K562 (cell line): ENCODE data around the gene INPP5K. TPM values are rescaled to one million over a fixed set of nuclear protein-coding genes. Genes with fewer than 3 reads are reported as not detected.

Experiments
- ATAC-seq: fragments of 200-7000 bp; cut with Tn5 transposase; 3 replicates; pipeline ENCODE4 v1.9.1; 2020; ENCODE audit warnings: moderate library complexity
- BruUV-seq: library from RNA; stranded (reverse); fragments of 400-500 nt; replicated peaks from 2 replicates; lab custom pipeline; 2021; lab: Mats Ljungman, UMichigan
- CTCF ChIA-PET: fragments of 300-600 bp; formaldehyde crosslinking; extraction: SDS; loops from one replicate; lab custom pipeline; 2021; ENCODE audit warnings: low intra/inter-chr PET ratio; lab: Yijun Ruan, JAX
- POLR2A ChIA-PET: fragments of 300-600, 350-650 bp; sonication (Branson Sonifier 250); formaldehyde crosslinking; extraction: SDS; loops from one replicate; lab custom pipeline; 2021; ENCODE audit warnings: antibody characterized with exemption, inconsistent platforms; lab: Yijun Ruan, JAX
- DNase-seq, 4 experiments: peaks; one replicate each; pipeline versions ENCODE4 v3.0.0 to v3.0.0-alpha.2; 2011 to 2018; ENCODE audit warnings: low spot score in 3 of 4, mixed read lengths in 3 of 4; ENCODE audit errors: extremely low read depth in 1 of 4
- FAIRE-seq: peaks from 2 replicates; lab custom pipeline; 2011; peaks lifted over from hg19 to GRCh38; lab: Jason Lieb, UNC
- H2AFZ ChIP-seq: 2 replicates; pipeline ENCODE4 v1.6.0; 2011; ENCODE audit warnings: low read depth, low read length, control low read depth, inconsistent platforms
- H3K27ac ChIP-seq: fragments of 200-600 bp; 3 replicates; pipeline ENCODE4 v1.8.0; 2011; ENCODE audit warnings: low read depth, mild to moderate bottlenecking, control low read depth, inconsistent platforms, low read length, moderate library complexity, mixed read lengths; ENCODE audit errors: extremely low read depth
- H3K27me3 ChIP-seq, 2 experiments: fragments of 300-600 bp in 1 of 2; 2 replicates in 1 of 2; 3 replicates in 1 of 2; pipeline versions ENCODE4 v1.6.0 to v1.8.0; 2011; ENCODE audit warnings: inconsistent platforms in 2 of 2, low read length in 2 of 2, mild to moderate bottlenecking in 1 of 2, mixed read lengths in 1 of 2, moderate library complexity in 1 of 2; ENCODE audit not compliant: control insufficient read depth in 2 of 2, insufficient read depth in 2 of 2
- H3K36me3 ChIP-seq: fragments of 300-600 bp; 3 replicates; pipeline ENCODE4 v1.8.0; 2011; ENCODE audit warnings: mild to moderate bottlenecking, low read length, inconsistent platforms; ENCODE audit not compliant: control insufficient read depth, insufficient read depth
- H3K4me1 ChIP-seq, 2 experiments: fragments of 200-600 bp in 1 of 2; replicated peaks in 1 of 2; 2 replicates in 1 of 2; 3 replicates in 1 of 2; pipeline versions ENCODE4 v1.5.1 to v1.8.0; 2011; ENCODE audit warnings: inconsistent platforms in 2 of 2, low read length in 2 of 2, mild to moderate bottlenecking in 1 of 2, mixed read lengths in 1 of 2, moderate library complexity in 1 of 2; ENCODE audit not compliant: control insufficient read depth in 2 of 2, insufficient read depth in 2 of 2
- H3K4me2 ChIP-seq: 2 replicates; pipeline ENCODE4 v1.6.1; 2011; ENCODE audit warnings: low read length, control low read depth, inconsistent platforms, mixed read lengths; ENCODE audit not compliant: insufficient read depth
- H3K4me3 ChIP-seq: fragments of 200-600 bp; sonication (generic), shearing (Covaris generic); 2 replicates; pipeline ENCODE4 v1.5.1; 2016; ENCODE audit warnings: control low read depth, inconsistent platforms
- H3K79me2 ChIP-seq: fragments of 200-600 bp; 3 replicates; pipeline ENCODE4 v1.8.0; 2011; ENCODE audit warnings: low read length, inconsistent platforms; ENCODE audit not compliant: control insufficient read depth, insufficient read depth
- H3K9ac ChIP-seq, 2 experiments: 2 replicates each; pipeline versions ENCODE4 v1.6.0 to v1.6.1; 2011; ENCODE audit warnings: low read depth in 2 of 2, low read length in 2 of 2, control low read depth in 1 of 2, inconsistent platforms in 1 of 2, mild to moderate bottlenecking in 1 of 2, mixed read lengths in 1 of 2; ENCODE audit not compliant: insufficient read depth in 1 of 2
- H3K9me1 ChIP-seq: one replicate; pipeline ENCODE4 v1.6.0; 2011; ENCODE audit warnings: inconsistent platforms, mild to moderate bottlenecking, low read length, moderate library complexity; ENCODE audit not compliant: control insufficient read depth, insufficient read depth
- H3K9me3 ChIP-seq: replicated peaks from 2 replicates; pipeline ENCODE4 v1.5.1; 2011; ENCODE audit warnings: low read depth, low read length, inconsistent platforms; ENCODE audit not compliant: control insufficient read depth, insufficient read depth
- H4K20me1 ChIP-seq: replicated peaks from 2 replicates; pipeline ENCODE4 v1.6.1; 2011; ENCODE audit warnings: low read length, inconsistent platforms, mixed read lengths; ENCODE audit not compliant: control insufficient read depth, insufficient read depth
- DNMT1 ChIP-seq: fragments of 450-650 bp; IDR thresholded peaks from 2 replicates; pipeline ENCODE4 v1.6.1; 2016; ENCODE audit warnings: antibody characterized with exemption, mild to moderate bottlenecking
- ELF1 ChIP-seq: fragments of 200-800 bp; sonication (Bioruptor generic); IDR thresholded peaks from 2 replicates; pipeline ENCODE4 v1.6.1; 2016; ENCODE audit warnings: missing genetic modification characterization, missing compliant biosample characterization
- NUFIP1 ChIP-seq: fragments of 450-650 bp; IDR thresholded peaks from 2 replicates; pipeline ENCODE4 v1.6.1; 2018; ENCODE audit not compliant: partially characterized antibody
- SREBF1 ChIP-seq: fragments of 150-350 bp; IDR thresholded peaks from 2 replicates; pipeline ENCODE4 v1.6.1; 2014; ENCODE audit warnings: antibody characterized with exemption, low read depth, low read length, borderline replicate concordance
- THAP12 ChIP-seq: fragments of 250-450 bp; sonication (Bioruptor Pico); IDR thresholded peaks from 2 replicates; pipeline ENCODE4 v1.9.0; 2021; ENCODE audit warnings: mild to moderate bottlenecking, inconsistent platforms
- ZNF212 ChIP-seq: fragments of 450-650 bp; formaldehyde crosslinking; IDR thresholded peaks from 2 replicates; pipeline ENCODE4 v1.4.0; 2020; ENCODE audit warnings: mild to moderate bottlenecking
- ZNF253 ChIP-seq: fragments of 250-450 bp; sonication (Bioruptor Pico); conservative IDR thresholded peaks from 2 replicates; pipeline ENCODE4 v1.6.1; 2021; ENCODE audit warnings: mild to moderate bottlenecking
- WGBS: fragments of 100-300 bp; shearing (Covaris generic); methylation state at CpG from one replicate; pipeline ENCODE4 v1.1.6; 2016; ENCODE audit warnings: low coverage, mixed read lengths; ENCODE audit not compliant: insufficient coverage; ENCODE audit errors: missing lambda C conversion rate; 5-methylcytosine and 5-hydroxymethylcytosine counted together
- in situ Hi-C: fragments of 300-500 bp; cut with MboI; formaldehyde crosslinking; loops from 4 replicates; pipeline ENCODE4 v1.15.0; 2018; ENCODE audit warnings: inconsistent platforms, mixed read lengths
- intact Hi-C: fragments of 100-400 bp; cut with micrococcal nuclease; formaldehyde crosslinking; loops from 2 replicates; pipeline ENCODE4 v1.14.2; 2022
- polyA plus RNA-seq, 8 experiments: library from polyadenylated mRNA; depleted of rRNA in 4 of 8; stranded (reverse) in 5 of 8; unstranded in 3 of 8; fragments of >200 nt; fragmentation: Nextera tagmentation in 2 of 8; fragmentation: Illumina TruSeq in 1 of 8; extraction: Ambion mirVana in 2 of 8; extraction: Trizol in 1 of 8; gene quantifications; 2 replicates each; pipeline versions ENCODE4 v1.2.1 to v1.2.3, GENCODE V29; 2011 to 2014; ENCODE audit warnings: inconsistent platforms in 1 of 8, missing spikeins in 1 of 8
- total RNA-seq, 7 experiments: library from RNA; depleted of rRNA in 6 of 7; stranded (reverse); fragments of >200 nt in 6 of 7; fragmentation: Illumina TruSeq in 2 of 7; extraction: Trizol in 2 of 7; gene quantifications; 2 replicates each; pipeline versions ENCODE4 v1.2.1 to v1.2.3, GENCODE V29; 2011 to 2021; ENCODE audit warnings: low replicate concordance in 1 of 7

Gene INPP5K
- total and polyA plus RNA-seq, 9 of the 15 experiments (the other 6 are each of a cell fraction or from before 2014, with no cell fraction given), result 0.63 to 15.1 (median 10.1) TPM

- CTCF ChIA-PET, result no interaction called here
- H3K79me2 ChIP-seq, result peaks cover 39% of the 10 kb centered on the region
- BruUV-seq, result no TSS peak
Measured at GRCh38 chr17:1560101-1560857, 43.9 kb upstream of the INPP5K start.

More at GRCh38 chr17:1560101-1560857, 43.9 kb upstream of the INPP5K start:
- ATAC-seq, result no peak
- no peak for FAIRE-seq
- Histone ChIP-seq H3K27ac (no peak overlapping the region), H3K9me3 (no peaks in the 10 kb centered on the region), H3K4me2 (no peak overlapping the region), H4K20me1 (peaks cover 12% of the 10 kb centered on the region), H3K36me3 (peaks cover 31% of the 10 kb centered on the region; the same call in 2 of the 3 replicates), H3K4me3 (no peak overlapping the region), H3K9me1 (no peaks in the 10 kb centered on the region), H3K27me3 (no peaks in the 10 kb centered on the region), H3K9ac (peak overlapping the region in 1 of 2 experiments; percentile 78; a peak in 2 of 4 replicates), H3K4me1 (peaks cover 16 to 50% of the 10 kb centered on the region in 2 experiments; a peak in 4 of 5 replicates), H2AFZ (no peak overlapping the region)
- 78% methylated on average over 9 of the region's 22 CpGs for WGBS
- no peak for TF ChIP-seq THAP12
- no peak for TF ChIP-seq NUFIP1
- TF ChIP-seq SREBF1, result no peak
- TF ChIP-seq ELF1 (tag), result no peak
- TF ChIP-seq ZNF212 (CRISPR knock-in tag), result no peak
- no peak for TF ChIP-seq DNMT1
- no peak for TF ChIP-seq ZNF253
- POLR2A ChIA-PET, result interaction anchor here (0.6 to 0.7 kb wide), 3 partner anchors 27 to 437 kb away, joined by 3 read pairs; no protein-coding TSS in a partner anchor
- no peak for DNase-seq
- intact Hi-C loops (no loop called here), in situ Hi-C loops (no loop called here)
